Measurements from ENCODE around the gene IQSEC1. TPM values are rescaled to one million over a fixed set of nuclear protein-coding genes. Genes with fewer than 3 reads are reported as not detected.

Gene IQSEC1
- polyA plus RNA-seq, 1 donor (not counting 4 experiments of a cell fraction or from before 2014, with no cell fraction given) = 2.8 TPM

- no peaks in the 10 kb centered on the region for H3K9me1 ChIP-seq (ENCODE audit: control insufficient read depth, extremely low read depth, insufficient read depth, low read length)
- no peaks in the 10 kb centered on the region for H3K36me3 ChIP-seq (ENCODE audit: control insufficient read depth in 2 of 2, extremely low read depth in 1 of 2, insufficient read depth in 2 of 2, low read length in 2 of 2)
- FAIRE-seq (no peak), DNase-seq (ENCODE audit: low read depth, low spot score) (no peak)
- H3K9me3 ChIP-seq (ENCODE audit: control insufficient read depth, low read depth, low read length) = no peaks in the 10 kb centered on the region
- H2AFZ ChIP-seq (ENCODE audit: control insufficient read depth, low read length) = no peak overlapping the region
- no peaks in the 10 kb centered on the region for H3K79me2 ChIP-seq (ENCODE audit: control insufficient read depth, insufficient read depth, low read length)
- peaks cover 20% of the 10 kb centered on the region for H3K27me3 ChIP-seq (ENCODE audit: control insufficient read depth, extremely low read depth, insufficient read depth, low read length)
- no peak overlapping the region for H3K9ac ChIP-seq (ENCODE audit: control insufficient read depth, extremely low read depth, insufficient read depth, low read length)
- peak; percentile 37 for TF ChIP-seq EZH2 (IDR thresholded peaks at IDR 0.05; ENCODE audit: low read length)
- TF ChIP-seq, protein P1, sequence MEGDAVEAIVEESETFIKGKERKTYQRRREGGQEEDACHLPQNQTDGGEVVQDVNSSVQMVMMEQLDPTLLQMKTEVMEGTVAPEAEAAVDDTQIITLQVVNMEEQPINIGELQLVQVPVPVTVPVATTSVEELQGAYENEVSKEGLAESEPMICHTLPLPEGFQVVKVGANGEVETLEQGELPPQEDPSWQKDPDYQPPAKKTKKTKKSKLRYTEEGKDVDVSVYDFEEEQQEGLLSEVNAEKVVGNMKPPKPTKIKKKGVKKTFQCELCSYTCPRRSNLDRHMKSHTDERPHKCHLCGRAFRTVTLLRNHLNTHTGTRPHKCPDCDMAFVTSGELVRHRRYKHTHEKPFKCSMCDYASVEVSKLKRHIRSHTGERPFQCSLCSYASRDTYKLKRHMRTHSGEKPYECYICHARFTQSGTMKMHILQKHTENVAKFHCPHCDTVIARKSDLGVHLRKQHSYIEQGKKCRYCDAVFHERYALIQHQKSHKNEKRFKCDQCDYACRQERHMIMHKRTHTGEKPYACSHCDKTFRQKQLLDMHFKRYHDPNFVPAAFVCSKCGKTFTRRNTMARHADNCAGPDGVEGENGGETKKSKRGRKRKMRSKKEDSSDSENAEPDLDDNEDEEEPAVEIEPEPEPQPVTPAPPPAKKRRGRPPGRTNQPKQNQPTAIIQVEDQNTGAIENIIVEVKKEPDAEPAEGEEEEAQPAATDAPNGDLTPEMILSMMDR (optimal IDR thresholded peaks at IDR 0.05 in 1 of 3, IDR thresholded peaks at IDR 0.05 in 1 of 3, conservative IDR thresholded peaks at IDR 0.05 in 1 of 3; ENCODE audit: extremely low read depth in 1 of 3, insufficient read depth in 2 of 3, low read length in 3 of 3) = no peak
- no peak overlapping the region for H3K4me3 ChIP-seq (ENCODE audit: control insufficient read depth in 2 of 3, extremely low read depth in 1 of 3, insufficient read depth in 2 of 3, low read depth in 1 of 3, low read length in 3 of 3)
- dilution Hi-C loops (cut with MboI; ENCODE audit: extremely low pct_ligation_motif_present, low sequenced_read_pairs) = no loop called here
- no peaks in the 10 kb centered on the region for H4K20me1 ChIP-seq (ENCODE audit: control insufficient read depth, extremely low read depth, insufficient read depth, low read length)
- H3K4me1 ChIP-seq (ENCODE audit: control insufficient read depth, extremely low read depth, insufficient read depth, low read length) = no peaks in the 10 kb centered on the region
- H3K4me2 ChIP-seq (ENCODE audit: control insufficient read depth, extremely low read depth, insufficient read depth, low read depth, low read length) = no peak overlapping the region
- H3K27ac ChIP-seq (ENCODE audit: control insufficient read depth, insufficient read depth, low read length) = no peak overlapping the region
These were observed 47.2 kb upstream of the IQSEC1 start for GRCh38 chr3:13120289-13120927.

GRCh38 chr3:13119471-13120220, 46.4 kb upstream of the IQSEC1 start:
- Histone ChIP-seq H3K79me2 (ENCODE audit: control insufficient read depth, insufficient read depth, low read length) (no peaks in the 10 kb centered on the region), H3K27me3 (ENCODE audit: control insufficient read depth, extremely low read depth, insufficient read depth, low read length) (peaks cover 20% of the 10 kb centered on the region), H3K4me3 (ENCODE audit: control insufficient read depth in 2 of 3, extremely low read depth in 1 of 3, insufficient read depth in 2 of 3, low read depth in 1 of 3, low read length in 3 of 3) (no peak overlapping the region), H3K4me2 (ENCODE audit: control insufficient read depth, extremely low read depth, insufficient read depth, low read depth, low read length) (no peak overlapping the region), H3K9me3 (ENCODE audit: control insufficient read depth, low read depth, low read length) (no peaks in the 10 kb centered on the region), H3K36me3 (ENCODE audit: control insufficient read depth in 2 of 2, extremely low read depth in 1 of 2, insufficient read depth in 2 of 2, low read length in 2 of 2) (no peaks in the 10 kb centered on the region), H3K4me1 (ENCODE audit: control insufficient read depth, extremely low read depth, insufficient read depth, low read length) (no peaks in the 10 kb centered on the region), H3K9ac (ENCODE audit: control insufficient read depth, extremely low read depth, insufficient read depth, low read length) (no peak overlapping the region), H3K27ac (ENCODE audit: control insufficient read depth, insufficient read depth, low read length) (no peak overlapping the region), H2AFZ (ENCODE audit: control insufficient read depth, low read length) (no peak overlapping the region), H3K9me1 (ENCODE audit: control insufficient read depth, extremely low read depth, insufficient read depth, low read length) (no peaks in the 10 kb centered on the region), H4K20me1 (ENCODE audit: control insufficient read depth, extremely low read depth, insufficient read depth, low read length) (no peaks in the 10 kb centered on the region)
- DNase-seq (ENCODE audit: low read depth, low spot score) = no peak
- dilution Hi-C loops (cut with MboI; ENCODE audit: extremely low pct_ligation_motif_present, low sequenced_read_pairs) = no loop called here
- TF ChIP-seq, protein P1 (optimal IDR thresholded peaks at IDR 0.05 in 1 of 3, IDR thresholded peaks at IDR 0.05 in 1 of 3, conservative IDR thresholded peaks at IDR 0.05 in 1 of 3; ENCODE audit: extremely low read depth in 1 of 3, insufficient read depth in 2 of 3, low read length in 3 of 3) = no peak
- peak; percentile 42 for TF ChIP-seq EZH2 (IDR thresholded peaks at IDR 0.05; ENCODE audit: low read length)
- no peak for FAIRE-seq
